Fibroblast of gingiva (primary cell): ENCODE results near the gene MFSD11.
"Not testable (repeated sequence)": the region's sequence is repeated elsewhere in the genome, so short reads cannot be mapped to it uniquely, and the experiment has no call there.

Source experiments
- DNase-seq: peaks from one replicate; pipeline ENCODE4 v3.0.0-alpha.2; 2011; ENCODE audit warnings: low read depth

MFSD11 gene

DNA sequence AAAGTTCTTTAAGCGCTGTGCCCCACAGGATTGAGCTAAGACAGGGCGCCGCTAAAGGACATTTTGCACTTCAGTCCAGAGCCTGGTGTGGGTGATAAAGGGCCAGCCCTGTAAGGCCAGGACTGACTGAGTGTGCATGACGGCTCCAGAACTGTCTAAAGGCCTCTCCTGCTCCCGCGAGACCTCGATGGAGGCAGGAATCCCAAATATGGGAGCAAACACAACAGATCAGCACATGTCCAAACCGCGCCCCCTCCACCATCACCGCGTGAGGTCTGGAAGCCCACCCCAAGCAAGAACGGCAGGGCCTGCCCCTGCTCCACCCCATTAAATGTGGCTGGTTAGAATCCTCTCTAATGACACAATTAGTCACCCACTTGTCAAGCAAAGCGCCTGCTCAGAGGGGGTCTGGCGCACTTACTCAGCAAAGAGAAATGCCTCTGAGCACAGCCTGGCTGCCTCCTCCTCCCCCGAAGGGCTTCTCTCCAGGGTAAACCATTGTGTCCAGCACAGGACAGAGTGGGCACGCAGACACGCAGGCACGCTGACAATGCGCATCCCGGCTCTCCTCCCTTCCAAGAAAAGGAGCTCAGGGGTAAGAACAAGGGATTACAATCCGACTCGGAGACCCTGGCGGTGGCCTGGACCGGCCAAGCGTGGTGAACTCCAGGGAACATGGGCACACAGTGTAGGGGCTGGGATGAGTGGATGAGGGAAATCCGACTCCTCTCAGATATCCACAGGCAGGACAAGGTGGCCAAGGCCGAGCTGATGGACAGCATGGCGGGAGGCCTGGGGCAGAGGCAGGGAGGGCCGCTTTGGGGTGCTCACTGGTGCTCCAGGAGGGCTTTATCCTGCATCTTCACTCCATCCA lies 28.6 kb upstream of the MFSD11 start:
- DNase-seq = peak; percentile 94

DNA sequence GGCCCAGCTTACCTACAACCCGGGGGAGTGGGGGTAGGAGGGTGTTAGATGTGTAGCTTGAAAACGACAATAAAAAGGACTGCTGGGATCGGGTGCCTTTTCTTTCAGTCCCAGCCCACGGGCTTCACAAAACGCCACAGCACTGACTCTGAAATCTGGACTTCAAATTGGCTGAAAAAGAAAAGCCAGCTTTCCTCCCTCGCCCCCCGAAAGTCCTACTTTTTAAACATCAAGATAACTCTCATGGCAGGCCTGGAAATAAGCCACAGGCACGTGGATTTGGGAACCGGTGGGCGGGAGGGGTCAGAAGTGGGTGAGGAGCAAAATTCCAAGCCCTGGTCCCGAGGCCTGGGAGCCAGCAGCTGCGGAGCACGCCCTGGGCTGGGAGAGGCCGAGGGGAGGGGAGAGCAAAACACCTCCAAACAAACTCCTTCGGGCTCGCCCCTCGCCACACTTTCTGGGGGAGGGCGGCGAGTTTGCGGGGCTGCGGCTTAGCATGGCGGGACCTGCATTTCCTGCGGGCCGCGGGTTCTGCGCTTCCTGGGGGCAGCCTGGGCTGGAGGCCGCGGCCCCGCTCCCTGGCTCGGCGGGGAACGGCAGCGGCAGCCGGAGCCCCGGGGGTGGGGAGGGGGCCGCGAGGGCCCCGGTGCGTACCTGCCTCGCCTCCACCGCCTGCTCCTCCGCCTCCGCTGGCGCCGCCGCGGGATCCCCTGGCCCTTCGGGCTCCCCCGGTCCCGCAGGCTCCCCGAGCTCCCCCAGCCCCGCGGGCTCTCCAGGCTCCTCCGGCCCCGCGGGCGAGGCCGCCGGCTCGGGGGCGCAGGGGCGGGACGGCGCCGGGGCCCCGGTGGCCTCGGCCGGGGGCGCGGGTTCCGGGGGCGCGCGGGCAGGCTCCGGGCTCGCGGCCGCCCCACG lies 27.7 kb upstream of the MFSD11 start:
- not testable (repeated sequence) for DNase-seq

DNA sequence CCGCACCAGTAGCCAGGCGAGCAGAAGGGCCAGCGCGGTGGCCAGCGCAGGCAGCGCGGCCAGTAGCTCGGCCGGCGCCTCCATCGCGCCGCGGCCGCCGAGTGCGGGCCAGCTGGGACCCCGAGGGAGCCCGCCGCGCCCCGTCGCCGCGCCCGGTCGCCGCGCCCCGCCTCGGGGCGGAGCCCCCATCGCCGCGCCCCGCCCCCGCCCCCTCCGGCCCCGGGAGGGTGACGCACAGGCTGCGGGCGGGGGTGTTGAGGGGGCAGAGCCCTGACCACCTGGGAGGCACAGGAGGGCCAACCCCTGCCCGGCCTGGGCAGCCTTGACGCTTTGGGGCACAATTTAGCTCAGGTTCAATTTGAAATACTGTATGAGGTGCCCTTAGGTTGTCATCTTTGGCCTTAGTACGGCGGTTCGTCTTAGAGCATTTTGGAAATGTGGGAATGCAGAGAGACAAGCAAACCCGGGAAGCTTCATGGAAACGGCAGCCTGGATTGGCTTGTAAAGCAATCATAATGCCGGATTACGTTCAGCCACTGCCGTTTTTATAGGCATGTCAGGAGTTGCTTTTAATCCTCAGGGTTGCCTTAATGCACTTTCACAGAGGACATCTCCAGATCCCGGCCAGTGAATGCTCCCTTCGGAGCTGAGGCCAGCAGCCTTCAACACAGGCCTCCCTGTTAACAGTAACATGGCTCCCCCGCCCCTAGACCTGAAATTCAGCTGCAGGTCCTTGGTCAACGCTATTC lies 26.9 kb upstream of the MFSD11 start, which contains the start of gene MXRA7:
TSS of gene MXRA7 (minus strand) at position 103 of the 749 bp plus-strand sequence. CDS start at position 84, 19 bp downstream.
- peak; percentile 68 for DNase-seq

DNA sequence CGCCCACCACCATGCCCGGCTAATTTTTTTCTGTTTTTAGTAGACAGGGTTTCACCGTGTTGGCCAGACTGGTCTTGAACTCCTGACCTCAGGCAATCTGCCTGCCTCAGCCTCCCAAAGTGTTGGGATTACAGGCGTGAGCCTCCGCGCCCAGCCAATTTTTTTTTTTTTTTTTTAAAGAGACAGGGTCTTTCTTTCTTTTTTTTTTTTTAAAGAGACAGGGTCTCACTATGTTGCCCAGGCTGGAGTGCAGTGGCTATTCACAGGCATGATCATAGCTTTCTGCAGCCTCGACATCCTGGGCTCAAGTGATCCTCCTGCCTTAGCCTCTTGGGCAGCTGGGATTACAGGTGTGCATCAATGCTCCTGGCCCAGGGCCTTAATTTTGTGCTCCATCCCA lies 25.6 kb upstream of the MFSD11 start:
- not testable (repeated sequence) for DNase-seq

DNA sequence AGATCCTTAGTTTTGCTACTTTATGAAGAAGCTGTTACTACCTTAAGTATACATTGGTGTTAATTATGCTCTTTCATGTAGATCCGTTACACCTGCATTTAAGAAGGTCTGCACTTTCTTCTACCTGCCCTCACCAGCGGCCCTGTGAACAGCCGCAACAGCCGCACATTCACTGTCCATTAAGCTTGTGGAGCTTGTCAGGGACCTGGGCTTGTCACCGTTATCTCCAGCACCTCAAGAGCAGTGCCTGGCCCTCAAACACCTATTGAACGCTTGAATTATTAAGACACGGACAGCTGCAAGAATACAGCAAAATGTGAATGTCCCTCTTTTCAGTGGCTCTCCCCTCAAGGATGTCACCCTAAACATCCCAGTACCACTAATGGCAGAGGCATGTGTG lies 24.2 kb upstream of the MFSD11 start:
- no peak for DNase-seq

DNA sequence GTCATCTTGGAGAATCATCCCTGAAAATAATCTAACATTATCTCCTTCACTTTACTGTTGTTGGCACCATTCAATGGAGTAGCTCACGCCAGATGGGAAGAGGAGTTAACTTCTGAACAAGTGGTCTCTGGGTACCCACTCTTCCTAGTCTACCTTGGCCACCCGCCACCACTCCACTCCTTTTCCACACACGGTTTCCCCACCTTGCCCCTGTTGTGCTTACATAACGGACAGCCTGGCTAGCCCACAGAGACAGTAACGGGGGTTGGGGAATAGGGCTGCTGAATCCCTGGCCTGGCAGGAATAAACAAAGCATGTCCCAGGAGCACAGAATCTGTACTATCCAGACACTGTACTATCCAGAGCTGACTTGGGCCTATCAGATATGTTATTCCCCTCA lies 23.6 kb upstream of the MFSD11 start:
- no peak for DNase-seq

DNA sequence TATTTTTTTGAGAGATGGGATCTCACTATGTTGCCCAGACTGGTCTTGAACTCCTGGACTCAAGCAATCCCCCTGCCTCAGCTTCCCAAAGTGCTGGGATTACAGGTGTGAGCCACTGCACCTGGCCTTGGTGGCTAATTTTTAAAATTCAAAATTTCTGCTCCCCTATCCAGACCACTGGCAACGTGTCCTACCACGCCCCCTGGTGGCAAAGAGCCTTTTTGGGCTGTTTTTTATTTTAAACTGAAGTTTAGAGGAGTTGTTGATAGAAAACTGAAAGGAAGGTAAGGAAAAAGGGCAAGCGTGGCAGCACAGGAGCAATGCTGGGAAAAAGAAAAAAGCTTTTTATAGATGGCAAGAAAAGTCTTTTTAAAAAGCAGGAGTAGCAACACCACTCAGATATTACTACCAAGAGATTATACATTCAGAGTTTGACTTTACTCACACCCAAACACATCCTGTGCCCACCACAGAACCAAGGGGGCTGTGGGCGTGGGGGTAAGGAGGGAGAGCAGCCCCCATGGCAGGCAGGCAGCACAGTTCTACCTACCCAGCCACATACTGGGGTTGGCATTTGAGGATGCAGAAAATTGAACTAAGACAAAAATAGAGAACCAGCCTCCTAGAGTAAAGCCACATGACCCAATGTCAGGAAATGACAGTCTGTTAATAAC lies 23.0 kb upstream of the MFSD11 start:
- no peak for DNase-seq

DNA sequence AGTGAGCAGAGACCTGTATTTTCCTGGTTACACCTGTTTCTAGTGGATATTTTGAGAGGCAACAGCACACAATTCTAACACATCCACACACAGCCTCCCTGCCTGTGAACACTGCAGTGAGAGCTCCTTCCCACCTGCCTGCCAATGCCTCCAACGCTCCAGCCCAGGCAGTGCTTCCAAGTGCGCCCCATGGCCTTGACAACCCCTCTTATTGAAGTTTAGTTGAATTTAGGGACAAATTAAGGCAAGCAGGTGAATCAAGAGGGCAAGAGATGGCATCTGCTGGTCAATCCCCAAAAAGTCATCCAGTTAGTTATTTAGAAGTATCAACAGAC lies 22.5 kb upstream of the MFSD11 start:
- no peak for DNase-seq

DNA sequence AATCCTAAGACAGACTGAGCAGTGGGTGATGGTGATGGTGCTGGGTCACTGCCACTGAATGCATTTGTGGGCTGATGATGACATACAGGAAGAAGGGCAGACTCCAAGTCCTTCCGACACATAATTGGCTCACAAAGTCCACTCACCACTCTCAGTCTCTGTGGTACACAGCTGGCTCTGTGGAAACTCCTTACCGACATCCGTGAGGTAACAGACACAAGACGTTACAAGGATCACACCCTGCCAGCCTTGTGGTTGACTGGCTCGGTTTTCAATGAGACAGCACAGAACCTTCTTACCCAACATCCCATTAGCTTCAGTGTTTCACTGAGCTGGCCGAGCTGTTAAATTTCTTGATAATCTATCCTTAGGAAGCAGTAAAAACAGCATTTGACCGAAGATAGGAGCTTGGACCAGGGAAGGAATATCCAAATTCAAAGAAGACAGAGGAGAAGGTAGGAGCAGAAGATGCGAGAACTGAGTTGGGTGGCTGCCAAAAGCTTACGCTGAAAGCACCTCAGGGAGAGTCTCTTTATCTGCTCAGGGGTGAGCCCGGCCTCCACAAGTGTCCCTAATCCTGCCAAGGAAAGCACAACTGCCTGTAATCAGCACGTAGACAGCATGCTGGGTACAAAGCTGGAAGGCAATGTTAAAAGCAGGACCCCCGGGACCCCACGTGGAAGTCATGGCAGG lies 21.6 kb upstream of the MFSD11 start:
- peak; percentile 99 for DNase-seq

DNA sequence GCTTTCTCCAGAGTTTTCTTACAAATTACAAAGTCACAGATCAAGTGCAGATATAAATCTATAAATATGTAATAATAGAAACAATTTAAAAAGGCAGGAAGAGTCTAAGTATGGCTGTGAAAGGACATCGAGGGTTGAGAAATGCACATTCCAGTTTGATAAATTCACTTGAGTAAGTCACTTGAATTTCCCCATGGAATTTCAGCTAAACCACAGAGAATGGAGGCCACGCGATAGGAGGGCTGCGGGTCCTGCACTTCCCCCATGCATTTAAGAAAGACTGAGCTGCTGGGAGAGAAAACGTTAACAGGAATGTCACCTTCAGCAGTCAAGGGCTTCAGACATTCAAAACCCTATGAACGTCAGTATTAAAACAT lies 21.1 kb upstream of the MFSD11 start:
- peak; percentile 92 for DNase-seq

DNA sequence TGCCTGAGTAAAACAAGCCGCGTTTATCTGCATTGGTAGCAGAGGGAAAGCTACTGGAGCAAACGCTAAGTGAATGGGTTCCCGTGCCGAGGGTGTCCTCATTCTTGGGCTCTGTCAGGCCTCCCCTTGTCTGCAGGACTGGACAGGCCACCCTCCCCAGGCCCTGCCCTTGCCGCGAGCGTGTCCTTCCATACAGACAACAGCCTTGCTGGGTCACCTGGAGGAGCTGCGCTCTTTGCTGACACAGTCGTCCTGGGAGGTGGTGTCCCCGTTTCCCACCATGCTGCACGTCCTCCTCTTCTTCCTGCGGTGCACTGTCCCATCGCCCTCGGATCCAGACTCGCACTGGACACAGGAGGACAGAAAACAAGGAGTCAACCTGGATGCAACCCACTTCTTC lies 19.4 kb upstream of the MFSD11 start:
- no peak for DNase-seq

DNA sequence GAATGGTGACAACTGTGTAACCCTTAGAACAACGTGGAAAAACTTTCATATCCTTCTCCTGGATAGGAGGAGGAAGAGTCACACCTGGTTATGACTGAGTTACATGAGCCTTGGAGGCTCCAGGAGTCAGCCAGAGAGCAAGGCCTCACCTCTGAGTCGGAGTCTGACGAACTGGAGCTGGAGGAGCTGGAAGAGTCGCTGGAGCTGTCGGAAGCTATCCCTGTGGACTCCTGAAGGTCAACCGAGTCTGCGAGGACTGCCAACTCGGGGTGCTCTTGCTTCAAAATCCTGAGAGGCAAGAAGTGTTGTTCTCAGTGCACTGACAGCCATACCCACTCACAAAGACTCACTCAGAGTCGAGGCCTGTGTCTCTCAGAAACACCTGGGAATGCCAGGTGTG lies 17.7 kb upstream of the MFSD11 start:
- DNase-seq = no peak

DNA sequence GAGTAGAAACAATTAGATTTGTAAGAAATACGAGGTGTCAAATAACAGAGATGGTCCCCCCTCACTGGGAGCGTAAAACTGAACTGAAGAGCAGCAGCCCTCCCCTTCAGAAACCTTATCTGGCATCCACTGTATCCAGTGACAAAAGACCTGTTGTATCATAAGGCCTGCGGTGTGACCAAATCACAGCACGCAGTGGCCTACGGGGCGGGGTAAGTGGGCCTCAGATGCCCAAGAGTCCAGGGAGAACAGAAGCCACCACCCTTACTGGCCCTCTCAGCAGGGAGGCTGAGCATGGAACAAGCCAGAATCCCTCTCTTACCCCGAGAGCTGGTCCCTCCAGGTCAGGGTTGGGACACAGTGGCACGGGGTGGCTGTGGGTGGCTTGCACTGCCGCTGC lies 17.0 kb upstream of the MFSD11 start:
- DNase-seq = no peak

DNA sequence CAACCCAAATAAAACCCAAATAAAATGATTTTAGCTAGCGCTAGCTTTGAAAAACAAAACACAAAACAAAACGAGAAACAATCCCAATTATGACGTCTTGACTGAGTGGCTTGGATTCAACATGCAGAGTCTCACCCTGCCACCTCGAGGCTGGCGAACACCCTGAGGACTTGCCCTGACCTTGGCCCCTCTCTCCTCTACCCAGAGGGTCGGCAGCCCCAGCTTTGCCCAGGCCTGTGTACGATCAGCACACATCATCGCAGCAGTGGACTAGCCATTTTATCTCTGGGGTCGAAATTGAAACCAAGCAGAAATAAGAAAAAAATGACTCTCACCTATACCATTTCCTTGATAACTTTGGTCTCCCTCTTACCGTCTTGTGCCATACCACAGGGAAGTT lies 16.5 kb upstream of the MFSD11 start:
- DNase-seq = no peak

DNA sequence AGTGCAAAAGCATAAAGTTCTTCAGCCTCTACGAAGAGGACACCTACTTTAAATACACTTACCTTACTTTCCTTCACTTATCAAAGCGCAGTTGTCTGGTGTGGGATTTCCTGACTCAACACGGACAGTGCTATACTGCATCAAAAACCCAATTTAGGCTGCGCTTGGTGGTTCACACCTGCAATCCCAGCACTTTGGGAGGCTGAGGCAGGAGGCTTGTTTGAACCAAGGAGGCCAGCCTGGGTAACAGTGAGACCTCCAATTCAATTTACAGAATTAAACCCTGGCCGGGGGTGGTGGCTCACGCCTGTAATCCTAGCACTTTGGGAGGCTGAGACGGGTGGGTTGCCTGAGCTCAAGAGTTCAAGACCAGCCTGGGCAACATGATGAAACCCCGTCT lies 15.6 kb upstream of the MFSD11 start:
- no peak for DNase-seq

DNA sequence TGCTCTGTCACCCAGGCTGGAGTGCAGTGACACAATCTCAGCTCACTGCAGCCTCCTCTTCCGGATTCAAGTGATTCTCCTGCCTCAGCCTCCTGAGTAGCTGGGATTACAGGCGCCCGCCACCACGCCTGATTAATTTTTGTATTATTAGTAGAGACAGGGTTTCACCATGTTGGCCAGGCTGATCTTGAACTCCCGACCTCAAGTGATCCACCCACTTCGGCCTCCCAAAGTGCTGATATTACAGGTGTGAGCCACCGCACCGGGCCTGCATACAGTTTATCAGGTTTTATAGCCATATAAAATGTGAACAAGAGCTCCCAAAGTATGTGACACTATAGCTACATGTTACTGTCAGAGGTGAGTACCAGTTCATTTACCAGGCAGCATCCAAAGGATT lies 14.9 kb upstream of the MFSD11 start:
- not testable (repeated sequence) for DNase-seq

DNA sequence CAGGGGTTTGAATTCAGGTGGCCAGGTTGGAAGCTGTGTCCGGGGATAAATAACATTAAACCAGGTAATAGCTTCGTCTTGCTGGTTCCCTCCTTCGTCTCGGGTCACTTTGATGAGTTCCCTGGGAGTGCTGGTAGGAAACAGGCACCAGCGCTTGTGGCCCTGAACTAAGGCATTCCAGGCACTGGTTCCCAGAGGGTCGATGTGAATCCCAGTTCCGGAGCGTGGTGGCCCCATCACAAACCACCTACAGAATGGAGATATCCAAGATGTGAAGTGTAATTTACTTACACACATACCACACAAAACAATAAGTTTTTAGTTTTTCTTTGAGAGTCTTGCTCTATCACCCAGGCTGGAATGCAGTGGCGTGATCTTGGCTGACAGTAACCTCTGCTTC lies 14.1 kb upstream of the MFSD11 start:
- DNase-seq = no peak

DNA sequence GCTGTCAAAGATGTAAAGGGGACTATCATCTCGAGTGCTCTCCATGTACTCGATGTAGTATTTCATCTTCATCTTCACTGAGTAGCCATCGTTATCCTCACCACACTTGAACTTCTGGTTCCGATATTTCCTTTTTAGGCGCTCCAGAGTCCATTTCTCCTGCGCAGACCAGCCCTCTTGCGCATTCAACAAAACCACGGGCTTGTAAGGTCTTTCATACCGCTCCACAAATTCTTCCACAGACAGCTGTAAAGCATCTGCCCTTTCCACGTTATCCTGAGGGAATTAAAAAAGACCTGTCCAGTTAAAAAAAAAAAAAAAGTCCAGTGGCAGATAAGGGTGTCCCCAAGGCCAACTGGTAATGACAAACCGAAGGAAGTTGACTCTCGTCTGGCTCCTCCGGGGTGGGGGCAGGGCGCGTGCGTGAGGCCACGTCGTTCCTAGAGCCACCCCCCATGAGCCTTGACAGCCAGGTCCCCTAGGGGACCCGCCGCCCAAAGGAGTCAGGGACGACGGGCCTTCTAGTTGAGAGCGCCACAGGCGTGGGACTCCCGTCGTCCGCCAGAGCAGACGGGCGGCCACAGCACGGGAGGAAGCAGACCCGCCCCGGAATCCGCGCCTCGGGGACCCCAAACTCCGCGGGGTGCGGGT lies 12.2 kb upstream of the MFSD11 start:
- DNase-seq = peak; percentile 55

DNA sequence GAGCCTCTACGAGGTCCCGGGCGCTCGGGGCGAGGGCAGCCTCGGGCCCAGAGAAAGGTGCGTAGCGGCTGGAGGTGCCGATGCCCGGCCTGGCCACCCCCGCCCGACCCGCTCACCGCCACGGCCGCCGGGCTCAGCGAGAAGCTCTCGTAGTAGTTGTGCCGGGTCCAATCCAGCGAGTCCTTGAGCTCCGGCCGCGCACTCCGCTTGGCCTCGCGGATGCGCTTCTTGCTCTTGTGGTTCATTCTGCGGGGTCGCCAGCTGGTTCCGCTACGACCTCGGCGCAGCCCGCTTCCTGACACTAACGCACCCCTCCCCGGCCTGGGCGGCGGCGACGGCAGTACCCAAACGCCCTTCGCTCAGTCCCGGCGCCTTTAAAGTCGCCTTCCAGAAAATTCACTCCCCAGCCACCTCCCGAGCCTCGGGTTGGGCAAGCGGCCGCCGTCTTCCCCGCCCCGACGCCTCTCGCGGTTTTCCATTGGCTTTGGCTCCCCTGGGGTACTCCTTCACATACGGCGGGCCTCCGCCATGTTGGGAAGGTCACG lies 11.6 kb upstream of the MFSD11 start, which contains the start of gene JMJD6:
TSS of gene JMJD6 (minus strand) at position 376 of the 545 bp plus-strand sequence. CDS start at position 245, 131 bp downstream.
- peak; percentile 98 for DNase-seq
